Measurements from ENCODE around the gene TP53.
"Not testable (repeated sequence)": the region's sequence is repeated elsewhere in the genome, so short reads cannot be mapped to it uniquely, and the experiment has no call there.

The TP53 gene

DNA sequence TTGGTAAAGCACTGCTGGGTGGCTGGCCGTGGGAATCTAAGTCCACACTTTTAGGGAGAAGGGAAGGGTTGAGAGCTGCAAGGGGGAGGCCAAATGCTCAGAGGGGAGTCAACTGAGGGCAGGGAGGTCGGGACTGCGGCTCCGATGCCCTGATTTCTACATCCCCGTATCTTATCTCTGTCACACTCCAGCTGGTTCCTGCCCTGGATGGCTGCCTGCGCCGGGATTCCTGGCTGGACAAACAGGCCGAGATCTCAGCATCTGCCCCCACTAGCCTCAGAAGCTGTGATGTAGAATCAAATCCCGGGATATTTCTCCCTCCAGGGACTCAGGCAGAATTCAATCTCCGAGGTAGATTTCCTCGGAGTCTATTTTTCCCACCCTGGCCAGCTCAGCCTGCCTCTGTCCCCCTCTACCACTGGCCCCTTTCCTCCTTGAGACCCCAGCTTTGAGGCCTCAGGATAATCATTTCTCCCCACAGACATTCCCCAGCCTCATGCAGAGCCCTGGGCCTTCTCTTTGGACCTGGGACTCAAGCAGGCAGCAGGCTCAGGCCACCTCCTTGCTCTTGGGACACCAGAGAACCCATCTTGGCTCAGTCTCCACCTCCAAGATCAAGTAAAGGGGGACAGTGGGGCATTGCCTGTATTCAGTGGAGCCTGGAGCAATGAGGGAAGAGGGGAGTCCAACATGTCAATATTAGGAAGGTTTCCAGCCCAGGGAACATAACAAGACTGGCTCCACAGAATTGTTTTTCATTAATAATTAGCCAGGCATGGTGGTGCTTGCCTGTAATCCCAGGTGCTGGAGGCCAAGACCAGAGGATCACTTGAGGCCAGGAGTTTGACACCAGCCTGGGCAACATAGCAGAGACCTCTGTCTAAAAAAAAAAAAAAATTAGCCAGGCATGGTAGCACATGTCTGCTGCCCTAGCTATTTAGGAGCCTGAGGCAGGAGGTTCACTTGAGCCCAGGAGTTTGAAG lies 55.6 kb downstream of the TP53 start:
- DNase-seq (ENCODE audit: low read depth), result no peak

DNA sequence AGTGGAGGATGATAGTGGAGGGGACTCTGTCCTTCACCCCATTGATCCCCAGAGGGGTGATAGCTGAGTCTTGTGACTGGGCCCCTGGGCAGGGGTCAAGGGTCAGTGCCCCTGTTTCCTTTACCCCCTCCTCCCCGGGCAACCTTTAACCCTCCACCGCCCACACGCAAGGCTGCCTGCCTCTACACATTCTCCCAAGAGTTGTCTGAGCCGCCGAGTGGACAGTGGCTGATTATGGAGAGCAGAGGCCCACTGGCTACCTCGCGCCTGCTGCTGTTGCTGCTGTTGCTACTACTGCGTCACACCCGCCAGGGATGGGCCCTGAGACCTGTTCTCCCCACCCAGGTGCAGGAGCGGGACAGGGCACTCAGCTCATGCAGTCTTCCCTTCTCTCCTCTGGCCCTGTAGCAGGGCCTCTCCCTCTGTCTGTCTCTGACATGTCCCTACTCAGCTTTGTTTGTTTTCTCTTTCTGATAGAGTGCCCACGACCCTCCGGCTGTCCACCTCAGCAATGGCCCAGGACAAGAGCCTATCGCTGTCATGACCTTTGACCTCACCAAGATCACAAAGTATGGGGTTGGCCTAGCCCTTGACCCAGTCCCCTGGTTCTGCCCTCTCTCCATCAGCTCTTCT lies 57.2 kb downstream of the TP53 start, which contains the start of gene SHBG:
Gene SHBG, plus strand, starts transcription at position 197 of the 633 bp plus-strand sequence. Its CDS starts 38 bp downstream, at position 235.
- DNase-seq (ENCODE audit: low read depth), result no peak

DNA sequence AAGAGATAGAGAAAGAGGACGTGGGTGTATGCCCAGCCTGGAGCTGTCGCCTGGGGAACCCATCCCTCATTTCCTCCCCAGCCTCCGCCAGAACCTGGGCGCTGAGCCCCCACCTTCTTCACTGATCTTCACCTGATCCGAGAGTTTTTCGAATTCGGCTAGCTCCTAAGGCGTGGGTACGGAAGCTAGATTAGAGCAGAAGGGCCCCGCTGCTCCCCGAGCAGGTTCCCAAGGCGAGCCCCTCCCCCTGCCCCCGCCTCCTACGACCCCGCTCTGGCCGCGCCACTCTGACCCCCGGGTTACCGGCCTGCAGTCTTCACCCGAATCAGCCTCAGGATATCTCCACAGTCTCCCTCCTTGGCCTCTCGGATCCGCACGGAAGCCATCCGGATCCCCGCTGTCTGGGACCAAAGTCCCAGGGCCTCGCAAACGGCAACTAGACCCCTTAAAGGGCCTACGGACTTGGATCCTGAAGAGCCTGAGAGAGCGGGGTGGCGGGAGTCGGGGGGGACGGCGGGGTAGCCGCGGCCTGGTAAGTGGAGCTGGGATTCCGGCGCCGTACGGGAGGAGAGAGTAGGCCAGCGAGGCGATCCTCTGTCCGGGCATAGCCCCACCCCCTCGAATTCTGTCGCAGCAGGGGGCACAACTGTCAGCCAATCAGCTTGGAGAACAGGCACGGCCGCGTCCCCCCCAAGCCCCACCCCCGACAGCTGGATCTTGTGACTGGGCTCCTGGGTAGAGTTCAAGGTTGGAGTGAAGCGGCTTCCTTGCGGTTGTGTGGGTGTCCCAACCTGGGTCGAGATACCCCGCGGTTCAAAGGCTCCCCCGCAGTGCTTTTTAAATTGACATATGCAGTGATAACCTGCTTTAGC lies 59.8 kb downstream of the TP53 start, which contains the start of gene SAT2:
Gene SAT2, minus strand, starts transcription at position 572 of the 872 bp plus-strand sequence. Its CDS starts 186 bp downstream, at position 386.
- peak; percentile 78 for DNase-seq (ENCODE audit: low read depth)

DNA sequence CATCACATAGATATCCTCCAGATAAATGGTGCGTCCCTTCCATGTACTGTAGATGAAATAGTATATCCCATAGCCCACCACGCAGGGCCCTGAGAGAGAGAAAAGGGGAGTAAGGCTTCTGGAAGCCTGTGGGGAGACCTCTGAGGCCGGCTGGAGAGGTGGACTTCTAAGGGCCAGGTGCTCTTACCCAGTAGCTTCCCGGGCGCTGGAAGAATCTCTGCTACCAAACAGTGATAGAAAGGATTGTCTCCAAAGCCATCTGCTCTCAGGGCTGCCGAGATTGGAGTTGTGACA lies 60.4 kb downstream of the TP53 start:
- DNase-seq (ENCODE audit: low read depth), result no peak

DNA sequence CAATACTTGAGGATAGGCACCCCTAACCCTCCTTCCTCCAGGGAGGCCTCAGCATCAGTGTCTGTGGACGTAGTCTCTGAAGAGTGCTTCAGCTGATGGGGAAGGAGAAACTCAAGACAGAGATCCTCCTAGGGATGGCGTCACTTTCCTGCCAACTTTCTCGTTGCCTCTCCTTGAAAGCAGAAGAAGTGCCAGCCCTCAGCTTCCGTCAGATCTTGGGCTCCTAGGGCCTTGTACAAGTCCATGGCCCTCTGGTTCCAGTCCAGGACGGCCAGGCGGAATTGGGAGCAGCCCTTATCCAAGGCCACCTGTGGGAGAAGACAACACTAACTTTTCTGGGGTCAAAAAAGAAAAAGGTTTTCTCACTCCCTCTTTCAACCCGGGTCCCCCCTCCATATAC lies 61.0 kb downstream of the TP53 start:
- no peak for DNase-seq (ENCODE audit: low read depth)

DNA sequence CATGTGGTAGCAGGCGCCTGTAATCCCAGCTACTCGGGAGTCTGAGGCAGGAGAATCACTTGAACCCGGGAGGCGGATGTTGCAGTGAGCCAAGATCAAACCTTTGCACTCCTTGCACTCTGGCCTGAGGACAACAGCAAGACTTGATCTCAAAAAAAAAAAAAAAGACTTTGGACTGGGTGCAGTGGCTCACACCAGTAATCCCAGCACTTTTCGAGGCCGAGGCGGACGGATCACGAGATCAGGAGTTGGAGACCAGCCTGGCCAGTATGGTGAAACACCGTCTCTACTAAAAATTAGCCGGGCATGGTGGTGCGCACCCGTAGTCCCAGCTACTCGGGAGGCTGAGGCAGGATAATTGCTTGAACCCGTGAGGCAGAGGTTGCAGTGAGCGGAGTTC lies 61.5 kb downstream of the TP53 start:
- not testable (repeated sequence) for DNase-seq (ENCODE audit: low read depth)

DNA sequence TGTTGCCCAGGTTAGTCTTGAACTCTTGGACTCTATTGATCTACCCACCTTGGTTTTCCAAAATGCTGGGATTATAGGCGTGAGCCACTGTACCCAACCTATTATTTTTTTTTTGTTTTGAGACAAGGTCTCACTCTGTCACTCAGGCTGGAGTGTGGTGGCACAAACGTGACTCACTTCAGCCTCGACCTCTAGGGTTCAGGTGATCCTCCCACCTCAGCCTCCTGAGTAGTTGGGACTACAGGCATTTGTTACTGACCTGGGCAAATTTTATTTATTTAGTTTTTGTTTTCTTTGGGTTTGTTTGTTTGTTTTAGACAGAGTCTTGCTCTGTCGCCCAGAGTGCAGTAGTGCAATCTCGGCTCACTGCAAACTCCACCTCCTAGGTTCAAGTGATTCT lies 63.6 kb downstream of the TP53 start:
- DNase-seq (ENCODE audit: low read depth), result no peak

DNA sequence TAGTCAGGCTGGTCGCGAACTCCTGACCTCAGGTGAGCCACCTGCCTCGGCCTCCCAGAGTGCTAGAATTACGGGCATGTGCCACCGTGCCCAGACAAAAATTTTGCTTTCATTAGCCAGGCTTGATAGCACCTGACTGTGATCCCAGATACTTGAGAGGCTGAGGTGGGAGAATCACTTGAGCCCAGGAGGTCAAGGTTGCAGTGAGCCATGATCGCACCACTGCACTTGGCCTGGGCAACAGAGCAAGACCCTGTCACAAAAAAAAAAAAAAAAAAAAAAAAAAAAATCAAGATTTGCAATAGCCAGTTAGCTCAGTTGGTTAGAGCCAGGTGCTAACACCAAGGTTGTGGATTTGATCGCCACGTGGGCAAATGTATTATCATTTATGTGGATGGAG lies 66.5 kb downstream of the TP53 start:
- DNase-seq (ENCODE audit: low read depth), result no peak

DNA sequence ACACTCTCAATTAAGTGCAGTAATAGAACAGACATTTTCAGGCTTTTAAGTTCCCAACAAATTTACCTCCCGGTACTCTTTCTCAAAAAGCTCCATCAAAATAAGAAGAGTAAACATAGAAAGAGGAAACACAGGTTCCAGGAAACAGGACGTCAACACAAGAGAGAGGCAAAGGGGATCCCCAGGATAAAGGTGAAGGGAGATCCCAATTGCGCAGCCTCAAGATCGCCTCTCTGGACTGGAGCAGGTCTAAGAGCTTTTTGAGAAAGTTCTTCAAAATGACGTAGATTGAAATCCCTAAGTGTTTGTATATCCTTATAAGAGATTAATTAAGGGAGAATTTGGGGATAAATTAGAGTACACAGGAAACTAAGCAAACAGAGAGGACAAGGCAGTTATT lies 68.7 kb downstream of the TP53 start:
- DNase-seq (ENCODE audit: low read depth), result no peak
